AG04449 (cell line): Measurements from ENCODE around the gene ABCB11.
"Not testable (repeated sequence)": the region's sequence is repeated elsewhere in the genome, so short reads cannot be mapped to it uniquely, and the experiment has no call there.

ENCODE experiments used
- CTCF ChIA-PET: fragments of 350-600 bp; formaldehyde crosslinking; extraction: SDS; loops from one replicate; lab custom pipeline; 2021; ENCODE audit warnings: antibody characterized with exemption; lab: Yijun Ruan, JAX
- POLR2A ChIA-PET: fragments of 400-600, 350-600 bp; formaldehyde crosslinking; extraction: SDS; loops from one replicate; lab custom pipeline; 2020; ENCODE audit warnings: antibody characterized with exemption, inconsistent platforms; lab: Yijun Ruan, JAX
- DNase-seq: peaks from one replicate; pipeline ENCODE4 v3.0.0-alpha.2; 2010; ENCODE audit warnings: low read depth, low spot score
- H3K4me3 ChIP-seq: 2 replicates; pipeline ENCODE4 v1.5.1; 2011; ENCODE audit warnings: low read depth, mild to moderate bottlenecking, control low read depth, low read length
- TF ChIP-seq, protein P1 (sequence below): IDR thresholded peaks from one replicate; pipeline ENCODE4 v1.5.1; 2011; ENCODE audit warnings: mild to moderate bottlenecking, moderate library complexity, low read length, control low read depth, inconsistent platforms; ENCODE audit not compliant: insufficient read depth; ENCODE audit errors: missing control alignments

The ABCB11 gene

DNA sequence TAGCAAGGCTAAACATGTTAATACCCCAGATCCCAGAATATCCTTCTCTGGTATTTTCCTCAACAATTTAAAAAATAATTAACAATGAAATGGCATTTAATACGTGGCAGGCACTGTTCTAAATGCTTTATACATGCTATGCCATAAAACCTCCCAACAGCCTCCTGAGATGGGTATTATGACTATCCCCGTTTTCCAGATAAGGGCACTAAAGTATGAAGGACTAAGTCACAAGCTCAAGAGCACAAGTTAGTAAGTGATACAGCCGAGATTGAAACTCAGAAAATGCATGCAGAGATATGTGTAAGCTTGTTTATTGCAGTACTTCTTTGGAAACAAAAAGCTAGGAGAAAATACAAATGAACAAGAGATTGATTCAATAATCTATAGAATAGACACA lies 8.0 kb downstream of the ABCB11 start:
- no peak overlapping the region for H3K4me3 ChIP-seq
- no peak for DNase-seq
- POLR2A ChIA-PET, result no interaction called here
- TF ChIP-seq, protein P1, sequence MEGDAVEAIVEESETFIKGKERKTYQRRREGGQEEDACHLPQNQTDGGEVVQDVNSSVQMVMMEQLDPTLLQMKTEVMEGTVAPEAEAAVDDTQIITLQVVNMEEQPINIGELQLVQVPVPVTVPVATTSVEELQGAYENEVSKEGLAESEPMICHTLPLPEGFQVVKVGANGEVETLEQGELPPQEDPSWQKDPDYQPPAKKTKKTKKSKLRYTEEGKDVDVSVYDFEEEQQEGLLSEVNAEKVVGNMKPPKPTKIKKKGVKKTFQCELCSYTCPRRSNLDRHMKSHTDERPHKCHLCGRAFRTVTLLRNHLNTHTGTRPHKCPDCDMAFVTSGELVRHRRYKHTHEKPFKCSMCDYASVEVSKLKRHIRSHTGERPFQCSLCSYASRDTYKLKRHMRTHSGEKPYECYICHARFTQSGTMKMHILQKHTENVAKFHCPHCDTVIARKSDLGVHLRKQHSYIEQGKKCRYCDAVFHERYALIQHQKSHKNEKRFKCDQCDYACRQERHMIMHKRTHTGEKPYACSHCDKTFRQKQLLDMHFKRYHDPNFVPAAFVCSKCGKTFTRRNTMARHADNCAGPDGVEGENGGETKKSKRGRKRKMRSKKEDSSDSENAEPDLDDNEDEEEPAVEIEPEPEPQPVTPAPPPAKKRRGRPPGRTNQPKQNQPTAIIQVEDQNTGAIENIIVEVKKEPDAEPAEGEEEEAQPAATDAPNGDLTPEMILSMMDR, result no peak
- CTCF ChIA-PET, result no interaction called here

DNA sequence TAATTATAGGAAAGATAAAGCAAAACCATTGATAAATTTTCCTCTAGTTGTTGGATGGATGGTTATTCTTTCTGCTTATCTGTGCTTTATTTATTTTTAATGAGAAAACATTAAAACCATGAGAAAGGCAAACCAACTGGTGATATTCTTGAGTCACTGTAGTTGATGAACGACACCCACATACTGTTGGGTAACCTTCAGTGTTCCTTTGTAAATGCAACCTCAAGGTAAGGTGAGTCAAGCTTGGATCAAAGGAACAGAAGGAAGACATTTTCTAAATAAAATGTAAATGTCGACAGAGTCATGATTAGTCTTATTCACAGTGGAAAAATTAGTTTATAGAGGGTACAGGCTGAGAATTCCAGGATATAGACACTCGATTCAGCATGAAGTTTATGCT lies 12.7 kb downstream of the ABCB11 start:
- no peak for DNase-seq
- TF ChIP-seq, protein P1, result no peak

DNA sequence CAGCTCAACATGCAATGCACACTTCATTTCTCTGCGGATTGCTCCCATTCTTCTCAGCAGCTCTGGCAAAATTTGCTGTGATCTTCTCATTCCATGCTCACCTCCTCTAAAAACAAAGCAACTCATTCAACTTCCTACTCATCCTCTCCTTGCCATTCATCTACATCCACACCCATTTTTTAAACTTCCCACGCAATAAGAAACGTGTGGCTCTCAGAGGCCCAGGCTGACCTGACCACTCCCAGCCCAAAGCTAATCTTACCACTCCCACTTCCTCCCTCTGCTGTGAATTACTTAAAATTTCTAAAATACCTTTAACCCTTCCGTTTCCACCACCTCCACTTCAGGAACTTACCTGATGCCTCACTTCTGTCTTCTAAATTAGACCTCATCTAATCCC lies 15.2 kb downstream of the ABCB11 start:
- TF ChIP-seq, protein P1, result no peak
- no peak overlapping the region for H3K4me3 ChIP-seq
- ChIA-PET POLR2A (no interaction called here), CTCF (no interaction called here)
- no peak for DNase-seq

More for the DNA sequence above, 12.7 kb downstream of the ABCB11 start:
- no peak overlapping the region for H3K4me3 ChIP-seq
- CTCF ChIA-PET, result no interaction called here
- POLR2A ChIA-PET, result no interaction called here

DNA sequence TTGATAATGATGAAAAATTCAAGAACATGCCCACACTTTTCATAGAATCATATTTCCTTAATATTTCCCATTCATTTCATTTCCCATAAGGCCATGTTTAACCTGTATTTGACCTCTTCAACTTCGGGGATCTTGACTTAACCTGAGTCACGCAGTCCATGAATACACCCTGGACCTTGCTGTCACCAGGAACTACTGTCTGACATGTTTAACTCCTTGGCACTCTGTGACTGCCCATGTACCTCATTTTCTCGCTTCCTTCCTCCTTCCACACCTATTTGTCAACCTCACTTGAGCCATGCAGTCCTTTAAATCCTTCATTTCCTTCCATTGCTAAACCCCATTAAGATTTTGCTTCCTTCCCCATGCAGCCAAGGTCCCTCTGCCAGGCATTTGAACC lies 16.3 kb downstream of the ABCB11 start:
- H3K4me3 ChIP-seq, result no peak overlapping the region
- CTCF ChIA-PET, result no interaction called here
- DNase-seq, result no peak
- TF ChIP-seq, protein P1, result no peak
- POLR2A ChIA-PET, result no interaction called here

DNA sequence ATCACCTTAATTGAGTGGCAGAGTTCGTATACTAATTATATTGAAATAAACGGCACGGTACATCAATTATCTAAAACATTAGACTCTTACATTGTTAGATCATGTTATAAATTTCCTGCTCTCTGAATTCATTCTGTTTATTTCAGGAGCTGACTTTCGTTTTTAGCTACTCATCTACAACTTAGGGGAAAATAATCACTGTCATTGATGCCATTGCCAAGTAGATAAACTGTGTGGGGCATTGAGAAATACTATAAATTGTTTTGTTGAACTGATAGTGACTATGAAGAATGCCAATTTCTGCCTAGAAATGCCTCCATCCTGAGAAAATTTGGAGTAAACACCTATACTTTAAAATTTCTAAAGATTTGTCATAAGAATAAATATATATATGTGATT lies 17.5 kb downstream of the ABCB11 start:
- ChIA-PET POLR2A (no interaction called here), CTCF (no interaction called here)
- TF ChIP-seq, protein P1, result no peak
- no peak overlapping the region for H3K4me3 ChIP-seq
- no peak for DNase-seq

DNA sequence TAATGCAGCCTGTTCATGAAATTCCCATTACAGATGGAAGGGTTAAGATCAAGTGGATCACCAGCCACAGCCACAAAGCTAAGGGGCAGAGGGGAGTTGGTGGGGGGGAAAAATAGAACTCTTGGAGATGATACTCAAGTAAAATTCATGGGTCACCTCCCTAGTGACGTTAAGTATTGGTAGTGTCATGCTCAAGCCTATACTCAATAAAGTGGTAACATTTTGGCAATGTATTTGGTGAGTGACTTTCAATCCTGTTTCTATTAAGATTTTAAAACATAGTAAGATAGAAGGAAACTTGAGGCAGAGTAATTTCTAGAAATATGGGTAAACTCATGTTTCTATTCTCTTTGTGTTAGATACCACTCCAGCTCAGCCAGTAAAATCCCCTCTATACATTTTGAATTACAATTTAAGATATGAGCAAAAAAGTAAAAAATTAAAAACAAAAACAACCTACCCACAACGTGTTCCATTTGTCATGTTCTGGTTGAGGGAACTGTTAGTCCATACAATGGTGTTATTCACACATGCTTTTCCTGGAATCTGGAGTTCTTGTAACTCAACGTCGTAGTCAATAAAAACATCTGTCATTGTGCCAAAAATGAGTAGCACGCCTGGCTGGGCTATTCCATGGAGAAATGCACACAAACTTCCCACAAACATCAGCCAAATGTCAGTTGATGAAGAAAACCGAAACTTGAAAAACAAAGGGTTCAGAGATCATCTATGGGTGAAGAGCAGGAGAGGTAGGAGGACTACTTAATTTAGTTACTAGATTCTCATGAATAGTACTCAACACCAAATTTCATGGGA lies 18.1 kb downstream of the ABCB11 start:
- TF ChIP-seq, protein P1, result no peak
- H3K4me3 ChIP-seq, result no peak overlapping the region
- ChIA-PET POLR2A (no interaction called here), CTCF (no interaction called here)
- DNase-seq, result no peak

DNA sequence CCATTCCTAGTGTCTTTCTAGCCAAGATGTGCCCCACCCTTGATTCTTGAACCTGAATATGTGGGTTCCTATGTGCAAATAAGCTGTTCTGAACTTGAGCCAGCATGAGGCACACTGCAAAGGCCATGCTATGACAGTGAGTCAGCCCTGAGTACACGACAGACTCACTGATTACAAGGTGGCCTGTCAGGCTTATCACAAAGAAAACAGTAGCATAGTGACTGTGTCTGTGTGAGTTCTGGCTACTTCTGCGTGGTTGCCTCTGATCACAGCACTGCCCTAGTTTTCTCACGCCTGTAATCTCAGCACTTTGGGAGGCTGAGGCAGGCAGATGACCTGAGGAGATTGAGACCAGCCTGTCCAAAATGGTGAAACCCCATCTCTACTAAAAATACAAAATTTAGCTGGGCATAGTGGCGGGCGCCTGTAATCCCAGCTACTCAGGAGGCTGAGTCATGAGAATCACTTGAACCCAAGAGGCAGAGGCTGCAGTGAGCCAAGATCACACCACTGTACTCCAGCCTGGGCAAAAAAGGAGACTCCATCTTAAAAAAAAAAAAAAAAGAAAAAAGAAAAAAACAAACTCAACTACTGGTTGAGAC lies 18.8 kb downstream of the ABCB11 start:
- H3K4me3 ChIP-seq, POLR2A ChIA-PET, DNase-seq, CTCF ChIA-PET: not testable (repeated sequence)
